Activated T-cell treated with anti-CD3 and anti-CD28 coated beads, Interleukin-2, amount 50 U/mL, for 24 hours (primary cell): Measurements from ENCODE around the gene KIF3A.
A peak's percentile ranks its signal among the peaks of the same experiment; 100 is the strongest.

Experiments used
- DNase-seq: peaks from one replicate; pipeline ENCODE4 v3.0.0-alpha.2; 2020
- H3K27ac Mint-ChIP-seq: 2 replicates; pipeline ENCODE4 v1.8.0; 2020; ENCODE audit warnings: mild to moderate bottlenecking, mixed read lengths
- H3K27me3 Mint-ChIP-seq: 2 replicates; pipeline ENCODE4 v1.8.0; 2020; ENCODE audit warnings: mixed read lengths
- H3K36me3 Mint-ChIP-seq: 2 replicates; pipeline ENCODE4 v1.8.0; 2020; ENCODE audit warnings: low read depth, mixed read lengths
- H3K4me1 Mint-ChIP-seq: 2 replicates; pipeline ENCODE4 v1.8.0; 2020; ENCODE audit warnings: low read depth, mixed read lengths
- H3K4me3 Mint-ChIP-seq: 2 replicates; pipeline ENCODE4 v1.8.0; 2020; ENCODE audit warnings: mild to moderate bottlenecking, moderate library complexity, mixed read lengths
- H3K9me3 Mint-ChIP-seq: 2 replicates; pipeline ENCODE4 v1.8.0; 2020; ENCODE audit warnings: mixed read lengths

Gene KIF3A

GRCh38 chr5:132688536-132689339 lies 48.6 kb downstream of the KIF3A start:
- Mint-ChIP-seq H3K9me3 (no peaks in the 10 kb centered on the region), H3K4me3 (no peak overlapping the region), H3K36me3 (peaks cover 6% of the 10 kb centered on the region), H3K4me1 (peaks cover 38% of the 10 kb centered on the region), H3K27me3 (no peaks in the 10 kb centered on the region), H3K27ac (peak overlapping the region; percentile 74)
- DNase-seq, result no peak

GRCh38 chr5:132687995-132688394 lies 49.4 kb downstream of the KIF3A start:
- H3K36me3 Mint-ChIP-seq, result peaks cover 6% of the 10 kb centered on the region
- H3K4me3 Mint-ChIP-seq, result no peak overlapping the region
- H3K9me3 Mint-ChIP-seq, result no peaks in the 10 kb centered on the region
- peak overlapping the region; percentile 74 for H3K27ac Mint-ChIP-seq
- peaks cover 38% of the 10 kb centered on the region for H3K4me1 Mint-ChIP-seq
- DNase-seq, result no peak
- no peaks in the 10 kb centered on the region for H3K27me3 Mint-ChIP-seq

- Mint-ChIP-seq H3K4me3 (no peak overlapping the region), H3K27ac (no peak overlapping the region), H3K36me3 (no peaks in the 10 kb centered on the region), H3K27me3 (no peaks in the 10 kb centered on the region), H3K9me3 (no peaks in the 10 kb centered on the region), H3K4me1 (peaks cover 32% of the 10 kb centered on the region)
- no peak for DNase-seq
Observed at GRCh38 chr5:132686193-132686592, 51.2 kb downstream of the KIF3A start.

GRCh38 chr5:132684922-132685720 lies 52.2 kb downstream of the KIF3A start:
- Mint-ChIP-seq H3K27ac (no peak overlapping the region), H3K36me3 (no peaks in the 10 kb centered on the region), H3K4me3 (no peak overlapping the region), H3K9me3 (no peaks in the 10 kb centered on the region), H3K4me1 (peaks cover 32% of the 10 kb centered on the region), H3K27me3 (no peaks in the 10 kb centered on the region)
- no peak for DNase-seq

- Mint-ChIP-seq H3K27ac (no peak overlapping the region), H3K4me1 (peaks cover 31% of the 10 kb centered on the region), H3K9me3 (no peaks in the 10 kb centered on the region), H3K27me3 (no peaks in the 10 kb centered on the region), H3K36me3 (no peaks in the 10 kb centered on the region), H3K4me3 (no peak overlapping the region)
- DNase-seq, result no peak
Observed at GRCh38 chr5:132684491-132684890, 52.9 kb downstream of the KIF3A start.

- Mint-ChIP-seq H3K27me3 (no peaks in the 10 kb centered on the region), H3K4me1 (peaks cover 12% of the 10 kb centered on the region), H3K9me3 (no peaks in the 10 kb centered on the region), H3K4me3 (no peak overlapping the region), H3K36me3 (no peaks in the 10 kb centered on the region), H3K27ac (no peak overlapping the region)
- DNase-seq, result no peak
Observed at GRCh38 chr5:132681983-132682382, 55.4 kb downstream of the KIF3A start.

GRCh38 chr5:132681476-132681831 lies 55.9 kb downstream of the KIF3A start:
- no peaks in the 10 kb centered on the region for H3K27me3 Mint-ChIP-seq
- H3K9me3 Mint-ChIP-seq, result no peaks in the 10 kb centered on the region
- no peak overlapping the region for H3K27ac Mint-ChIP-seq
- H3K4me1 Mint-ChIP-seq, result peaks cover 12% of the 10 kb centered on the region
- DNase-seq, result no peak
- no peak overlapping the region for H3K4me3 Mint-ChIP-seq
- H3K36me3 Mint-ChIP-seq, result no peaks in the 10 kb centered on the region

- H3K36me3 Mint-ChIP-seq, result no peaks in the 10 kb centered on the region
- H3K27ac Mint-ChIP-seq, result no peak overlapping the region
Observed at GRCh38 chr5:132680780-132681475, 56.4 kb downstream of the KIF3A start.

GRCh38 chr5:132679717-132680380 lies 57.5 kb downstream of the KIF3A start:
- no peaks in the 10 kb centered on the region for H3K36me3 Mint-ChIP-seq
- DNase-seq, result no peak
- H3K27me3 Mint-ChIP-seq, result no peaks in the 10 kb centered on the region
- H3K4me3 Mint-ChIP-seq, result no peak overlapping the region
- no peak overlapping the region for H3K27ac Mint-ChIP-seq
- H3K4me1 Mint-ChIP-seq, result peaks cover 14% of the 10 kb centered on the region
- no peaks in the 10 kb centered on the region for H3K9me3 Mint-ChIP-seq

More at GRCh38 chr5:132680780-132681475, 56.4 kb downstream of the KIF3A start:
- no peaks in the 10 kb centered on the region for H3K9me3 Mint-ChIP-seq
- H3K4me1 Mint-ChIP-seq, result peaks cover 13% of the 10 kb centered on the region
- no peaks in the 10 kb centered on the region for H3K27me3 Mint-ChIP-seq
- H3K4me3 Mint-ChIP-seq, result no peak overlapping the region
- DNase-seq, result no peak

- Mint-ChIP-seq H3K27me3 (no peaks in the 10 kb centered on the region), H3K36me3 (no peaks in the 10 kb centered on the region), H3K4me3 (no peak overlapping the region), H3K4me1 (peaks cover 13% of the 10 kb centered on the region), H3K27ac (no peak overlapping the region), H3K9me3 (no peaks in the 10 kb centered on the region)
- no peak for DNase-seq
Observed at GRCh38 chr5:132679166-132679565, 58.2 kb downstream of the KIF3A start.

- Mint-ChIP-seq H3K4me1 (peaks cover 17% of the 10 kb centered on the region), H3K27ac (no peak overlapping the region)
- DNase-seq, result no peak
Observed at GRCh38 chr5:132678735-132679134, 58.6 kb downstream of the KIF3A start.

GRCh38 chr5:132677682-132678400 lies 59.5 kb downstream of the KIF3A start:
- Mint-ChIP-seq H3K4me1 (peaks cover 22% of the 10 kb centered on the region), H3K27me3 (no peaks in the 10 kb centered on the region), H3K4me3 (no peak overlapping the region), H3K27ac (no peak overlapping the region), H3K9me3 (no peaks in the 10 kb centered on the region), H3K36me3 (no peaks in the 10 kb centered on the region)
- DNase-seq, result no peak

More at GRCh38 chr5:132678735-132679134, 58.6 kb downstream of the KIF3A start:
- no peaks in the 10 kb centered on the region for H3K9me3 Mint-ChIP-seq
- no peaks in the 10 kb centered on the region for H3K27me3 Mint-ChIP-seq
- H3K36me3 Mint-ChIP-seq, result no peaks in the 10 kb centered on the region
- H3K4me3 Mint-ChIP-seq, result no peak overlapping the region

- Mint-ChIP-seq H3K36me3 (no peaks in the 10 kb centered on the region), H3K9me3 (no peaks in the 10 kb centered on the region), H3K4me1 (peaks cover 22% of the 10 kb centered on the region), H3K27me3 (no peaks in the 10 kb centered on the region), H3K4me3 (no peak overlapping the region), H3K27ac (no peak overlapping the region)
- no peak for DNase-seq
Observed at GRCh38 chr5:132677191-132677590, 60.2 kb downstream of the KIF3A start.
